MM.1S (cell line): Measurements from ENCODE around the gene PLCB1.

Experiments used
- DNase-seq: peaks from one replicate; pipeline ENCODE4 v3.0.0-alpha.2; 2015
- H2AFZ ChIP-seq: fragments of 300-600 bp; sonication (generic); 2 replicates; pipeline ENCODE4 v1.6.0; 2016; ENCODE audit warnings: antibody characterized with exemption, low read length
- H3F3A ChIP-seq: fragments of 300-600 bp; sonication (generic); 2 replicates; pipeline ENCODE4 v1.6.1; 2016; ENCODE audit warnings: mild to moderate bottlenecking, antibody characterized with exemption, low read length, moderate library complexity, mixed read lengths; ENCODE audit not compliant: insufficient read depth
- H3K27ac ChIP-seq: fragments of 300-600 bp; sonication (generic); 2 replicates; pipeline ENCODE4 v1.5.1; 2016; ENCODE audit warnings: mild to moderate bottlenecking, low read length
- H3K27me3 ChIP-seq: fragments of 300-600 bp; sonication (generic); replicated peaks from 2 replicates; pipeline ENCODE4 v1.6.0; 2016; ENCODE audit warnings: low read length; ENCODE audit not compliant: insufficient read depth
- H3K36me3 ChIP-seq: fragments of 300-600 bp; sonication (generic); replicated peaks from 2 replicates; pipeline ENCODE4 v1.6.1; 2016; ENCODE audit warnings: mild to moderate bottlenecking, low read length, mixed read lengths; ENCODE audit not compliant: insufficient read depth
- H3K4me1 ChIP-seq: fragments of 300-600 bp; sonication (generic); 2 replicates; pipeline ENCODE4 v1.6.1; 2016; ENCODE audit warnings: low read length, mixed read lengths
- H3K4me2 ChIP-seq: fragments of 300-600 bp; sonication (generic); 2 replicates; pipeline ENCODE4 v1.6.0; 2016; ENCODE audit warnings: low read depth, low read length
- H3K4me3 ChIP-seq: fragments of 300-600 bp; sonication (generic); 2 replicates; pipeline ENCODE4 v1.5.1; 2016; ENCODE audit warnings: low read length, mixed read lengths
- H3K79me2 ChIP-seq: fragments of 300-600 bp; sonication (generic); 2 replicates; pipeline ENCODE4 v1.6.1; 2016; ENCODE audit warnings: mixed run types, low read length, mixed read lengths
- H3K9ac ChIP-seq: fragments of 300-600 bp; sonication (generic); 2 replicates; pipeline ENCODE4 v1.6.1; 2016; ENCODE audit warnings: low read length, mixed read lengths
- H3K9me2 ChIP-seq: fragments of 300-600 bp; sonication (generic); replicated peaks from 2 replicates; pipeline ENCODE4 v1.6.1; 2016; ENCODE audit warnings: mild to moderate bottlenecking, low read length, mixed read lengths; ENCODE audit not compliant: insufficient read depth
- H3K9me3 ChIP-seq: fragments of 300-600 bp; sonication (generic); replicated peaks from 2 replicates; pipeline ENCODE4 v1.6.1; 2016; ENCODE audit warnings: mild to moderate bottlenecking, low read length, mixed read lengths; ENCODE audit not compliant: insufficient read depth
- H4K20me1 ChIP-seq: fragments of 300-600 bp; sonication (generic); 2 replicates; pipeline ENCODE4 v1.6.1; 2016; ENCODE audit warnings: mild to moderate bottlenecking, low read length, moderate library complexity, mixed read lengths; ENCODE audit not compliant: insufficient read depth
- CTCF ChIP-seq: fragments of 300-600 bp; sonication (generic); IDR thresholded peaks from 2 replicates; pipeline ENCODE4 v1.5.1; 2016; ENCODE audit warnings: antibody characterized with exemption, low read length, mixed read lengths
- EZH2 ChIP-seq: fragments of 300-600 bp; sonication (generic); optimal IDR thresholded peaks from 2 replicates; pipeline ENCODE3; 2017; ENCODE audit warnings: low read depth, mild to moderate bottlenecking, antibody characterized with exemption, low read length, mixed read lengths
- EZH2phosphoT487 ChIP-seq: fragments of 300-600 bp; sonication (generic); IDR thresholded peaks from 2 replicates; pipeline ENCODE4 v1.6.1; 2018; ENCODE audit warnings: antibody characterized with exemption, low read length

PLCB1 gene

GRCh38 chr20:8287340-8287739, 155.3 kb downstream of the PLCB1 start:
- no peaks in the 10 kb centered on the region for H3K79me2 ChIP-seq
- H3K9me2 ChIP-seq: no peaks in the 10 kb centered on the region
- TF ChIP-seq EZH2phosphoT487: no peak
- no peak for TF ChIP-seq CTCF
- no peak for TF ChIP-seq EZH2
- no peak overlapping the region for H3K27ac ChIP-seq
- no peak for DNase-seq
- H3K36me3 ChIP-seq: no peaks in the 10 kb centered on the region
- no peaks in the 10 kb centered on the region for H3K9me3 ChIP-seq
- no peaks in the 10 kb centered on the region for H4K20me1 ChIP-seq
- no peak overlapping the region for H3K9ac ChIP-seq
- H2AFZ ChIP-seq: no peak overlapping the region
- no peaks in the 10 kb centered on the region for H3K27me3 ChIP-seq
- no peak overlapping the region for H3K4me2 ChIP-seq
- no peak overlapping the region for H3K4me3 ChIP-seq
- H3F3A ChIP-seq: no peaks in the 10 kb centered on the region
- H3K4me1 ChIP-seq: no peaks in the 10 kb centered on the region

- Histone ChIP-seq H3K27ac (no peak overlapping the region), H3K79me2 (no peaks in the 10 kb centered on the region), H3K27me3 (no peaks in the 10 kb centered on the region), H3K9me2 (no peaks in the 10 kb centered on the region), H3K4me1 (no peaks in the 10 kb centered on the region), H3K4me3 (no peak overlapping the region), H3K9ac (no peak overlapping the region), H3K36me3 (no peaks in the 10 kb centered on the region), H4K20me1 (no peaks in the 10 kb centered on the region), H3K9me3 (no peaks in the 10 kb centered on the region), H3F3A (no peaks in the 10 kb centered on the region), H2AFZ (no peak overlapping the region), H3K4me2 (no peak overlapping the region)
- DNase-seq: no peak
- TF ChIP-seq EZH2: no peak
- TF ChIP-seq CTCF: no peak
- no peak for TF ChIP-seq EZH2phosphoT487
Measured at GRCh38 chr20:8291200-8291599, 159.1 kb downstream of the PLCB1 start.

GRCh38 chr20:8291873-8292272, 159.8 kb downstream of the PLCB1 start:
- Histone ChIP-seq H3F3A (no peaks in the 10 kb centered on the region), H2AFZ (no peak overlapping the region), H3K4me1 (no peaks in the 10 kb centered on the region), H3K4me3 (no peak overlapping the region), H3K27me3 (no peaks in the 10 kb centered on the region), H4K20me1 (no peaks in the 10 kb centered on the region), H3K9ac (no peak overlapping the region), H3K36me3 (no peaks in the 10 kb centered on the region), H3K9me2 (no peaks in the 10 kb centered on the region), H3K79me2 (no peaks in the 10 kb centered on the region), H3K27ac (no peak overlapping the region), H3K9me3 (no peaks in the 10 kb centered on the region), H3K4me2 (no peak overlapping the region)
- no peak for DNase-seq
- TF ChIP-seq CTCF (no peak), EZH2phosphoT487 (no peak), EZH2 (no peak)
